ENCODE data around the gene MAPK8. TPM values are rescaled to one million over a fixed set of nuclear protein-coding genes. Genes with fewer than 3 reads are reported as not detected.

Gene MAPK8
- polyA plus RNA-seq, 4 donors = 12.4 to 41.2 (median 22.3) TPM

DNA sequence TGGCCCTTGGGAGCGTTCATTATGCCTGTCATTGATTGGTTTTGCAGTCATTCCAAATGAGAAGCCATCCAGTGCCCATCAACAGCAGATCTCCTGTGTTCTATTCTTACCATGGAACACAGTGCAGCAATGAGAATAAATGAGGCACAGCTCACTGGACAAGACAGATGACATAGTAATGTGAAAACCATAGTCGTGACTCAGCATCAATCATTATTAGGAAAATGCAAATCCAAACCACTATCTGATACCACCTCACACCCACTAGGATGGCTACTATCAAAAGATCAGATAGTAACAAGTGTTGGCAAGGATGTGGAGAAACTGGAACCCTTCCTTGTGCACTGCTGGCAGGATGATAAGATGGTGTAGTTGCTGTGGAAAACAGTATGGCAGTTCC, 153.7 kb downstream of the MAPK8 start:
- Histone ChIP-seq H3K4me3 (ENCODE audit: low read depth in 1 of 3, low read length in 3 of 3) (no peak overlapping the region), H3K4me1 (ENCODE audit: control insufficient read depth in 3 of 3, insufficient read depth in 2 of 3, low read depth in 1 of 3, low read length in 2 of 3) (no peaks in the 10 kb centered on the region), H3K27ac (ENCODE audit: low read depth in 1 of 3, low read length in 2 of 3) (no peak overlapping the region), H3K27me3 (ENCODE audit: control insufficient read depth in 3 of 3, insufficient read depth in 3 of 3, low read length in 3 of 3) (no peaks in the 10 kb centered on the region), H3K9me3 (ENCODE audit: control insufficient read depth in 2 of 2, insufficient read depth in 1 of 2, low read depth in 1 of 2, low read length in 1 of 2) (no peaks in the 10 kb centered on the region), H3K36me3 (ENCODE audit: control insufficient read depth in 3 of 3, insufficient read depth in 2 of 3, low read depth in 1 of 3, low read length in 3 of 3) (no peaks in the 10 kb centered on the region)
- WGBS, 3 donors = 78 to 90% (median 84%) methylated on average over 2 of the region's 2 CpGs
- FAIRE-seq = no peak
- no peak for DNase-seq

DNA sequence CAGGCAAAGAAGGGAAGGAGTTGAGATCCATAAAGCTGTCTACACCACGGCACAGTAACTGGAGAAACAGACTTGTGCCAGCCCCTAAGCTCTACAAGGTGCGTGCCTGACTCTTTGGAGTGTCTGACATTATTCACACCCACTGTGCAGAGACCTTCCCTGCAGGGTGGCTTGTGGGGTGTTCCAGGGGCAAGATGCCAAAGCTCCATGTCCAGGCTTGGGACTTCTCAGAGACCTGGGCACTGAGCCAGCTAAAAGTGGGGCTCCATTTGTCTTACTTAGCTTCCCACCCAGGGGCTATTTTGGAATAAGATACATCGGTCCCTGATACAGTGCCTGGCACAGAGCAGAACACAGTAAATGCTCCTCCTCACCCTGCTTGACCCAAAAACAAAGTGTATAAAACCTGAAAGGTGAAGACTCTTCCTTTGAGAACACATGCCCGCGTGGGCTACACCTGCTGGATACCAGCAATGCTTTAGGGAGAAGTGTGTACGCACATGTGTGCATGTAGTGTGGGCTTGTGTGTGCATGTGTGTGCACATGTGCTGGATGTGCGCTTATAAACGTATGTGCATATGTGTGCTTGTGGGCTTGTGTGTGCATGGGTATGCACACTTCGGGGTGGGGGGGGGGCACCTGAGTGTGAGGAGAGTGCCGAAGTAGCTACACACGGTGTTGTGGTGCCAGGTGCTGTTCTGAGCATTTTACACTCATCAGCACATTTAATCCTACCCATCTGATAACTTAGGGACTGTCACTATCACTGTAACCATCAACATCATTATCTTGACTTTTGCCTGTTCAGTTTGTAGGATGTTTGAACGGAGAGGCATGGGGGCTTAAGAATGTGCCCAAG, 155.4 kb downstream of the MAPK8 start:
- Histone ChIP-seq H3K27me3 (ENCODE audit: control insufficient read depth in 3 of 3, insufficient read depth in 3 of 3, low read length in 3 of 3) (peaks cover 0 to 11% (median 0%) of the 10 kb centered on the region in 3 donors), H3K9me3 (ENCODE audit: control insufficient read depth in 2 of 2, insufficient read depth in 1 of 2, low read depth in 1 of 2, low read length in 1 of 2) (no peaks in the 10 kb centered on the region), H3K4me1 (ENCODE audit: control insufficient read depth in 3 of 3, insufficient read depth in 2 of 3, low read depth in 1 of 3, low read length in 2 of 3) (peaks cover 0 to 2% (median 0%) of the 10 kb centered on the region in 3 donors), H3K4me3 (ENCODE audit: low read depth in 1 of 3, low read length in 3 of 3) (no peak overlapping the region), H3K36me3 (ENCODE audit: control insufficient read depth in 3 of 3, insufficient read depth in 2 of 3, low read depth in 1 of 3, low read length in 3 of 3) (no peaks in the 10 kb centered on the region), H3K27ac (ENCODE audit: low read depth in 1 of 3, low read length in 2 of 3) (no peak overlapping the region)
- FAIRE-seq = no peak
- no peak for DNase-seq
- WGBS, 3 donors = 82 to 86% (median 85%) methylated on average over 12 of the region's 12 CpGs

DNA sequence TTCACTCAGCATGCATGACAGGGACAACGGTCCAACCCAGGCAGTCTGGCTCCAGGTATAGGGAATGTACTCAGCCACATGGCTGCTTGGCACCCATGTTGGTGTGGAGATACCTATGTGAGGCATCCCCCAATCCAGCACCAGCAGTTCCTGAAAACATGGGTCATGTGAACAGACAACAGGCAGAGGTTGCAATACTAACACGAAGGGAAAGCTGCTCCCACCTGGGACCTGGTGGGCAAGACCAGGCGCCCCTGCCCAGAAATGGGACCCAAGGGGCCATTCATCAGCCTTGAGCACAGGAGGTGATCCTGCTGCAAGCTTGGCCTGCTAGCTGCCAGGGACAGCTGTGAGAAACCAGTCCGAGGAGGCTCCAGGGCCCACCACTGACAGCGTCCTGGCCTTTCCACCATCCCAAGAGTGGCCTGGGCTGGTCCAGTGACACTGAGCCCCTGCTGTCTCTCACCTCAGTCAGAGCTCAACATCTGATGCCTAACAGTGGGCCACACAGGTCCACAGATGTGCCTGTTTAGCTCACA, 156.1 kb downstream of the MAPK8 start:
- DNase-seq (no peak), FAIRE-seq (no peak)
- peaks cover 0 to 6% (median 0%) of the 10 kb centered on the region in 3 donors for H3K4me1 ChIP-seq (ENCODE audit: control insufficient read depth in 3 of 3, insufficient read depth in 2 of 3, low read depth in 1 of 3, low read length in 2 of 3)
- 80 to 88% (median 84%) methylated on average over 5 of the region's 5 CpGs for WGBS, 3 donors
- no peak overlapping the region for H3K27ac ChIP-seq (ENCODE audit: low read depth in 1 of 3, low read length in 2 of 3)
- no peaks in the 10 kb centered on the region for H3K36me3 ChIP-seq (ENCODE audit: control insufficient read depth in 3 of 3, insufficient read depth in 2 of 3, low read depth in 1 of 3, low read length in 3 of 3)
- H3K4me3 ChIP-seq (ENCODE audit: low read depth in 1 of 3, low read length in 3 of 3) = no peak overlapping the region
- H3K9me3 ChIP-seq (ENCODE audit: control insufficient read depth in 2 of 2, insufficient read depth in 1 of 2, low read depth in 1 of 2, low read length in 1 of 2) = no peaks in the 10 kb centered on the region
- peaks cover 0 to 13% (median 0%) of the 10 kb centered on the region in 3 donors for H3K27me3 ChIP-seq (ENCODE audit: control insufficient read depth in 3 of 3, insufficient read depth in 3 of 3, low read length in 3 of 3)

DNA sequence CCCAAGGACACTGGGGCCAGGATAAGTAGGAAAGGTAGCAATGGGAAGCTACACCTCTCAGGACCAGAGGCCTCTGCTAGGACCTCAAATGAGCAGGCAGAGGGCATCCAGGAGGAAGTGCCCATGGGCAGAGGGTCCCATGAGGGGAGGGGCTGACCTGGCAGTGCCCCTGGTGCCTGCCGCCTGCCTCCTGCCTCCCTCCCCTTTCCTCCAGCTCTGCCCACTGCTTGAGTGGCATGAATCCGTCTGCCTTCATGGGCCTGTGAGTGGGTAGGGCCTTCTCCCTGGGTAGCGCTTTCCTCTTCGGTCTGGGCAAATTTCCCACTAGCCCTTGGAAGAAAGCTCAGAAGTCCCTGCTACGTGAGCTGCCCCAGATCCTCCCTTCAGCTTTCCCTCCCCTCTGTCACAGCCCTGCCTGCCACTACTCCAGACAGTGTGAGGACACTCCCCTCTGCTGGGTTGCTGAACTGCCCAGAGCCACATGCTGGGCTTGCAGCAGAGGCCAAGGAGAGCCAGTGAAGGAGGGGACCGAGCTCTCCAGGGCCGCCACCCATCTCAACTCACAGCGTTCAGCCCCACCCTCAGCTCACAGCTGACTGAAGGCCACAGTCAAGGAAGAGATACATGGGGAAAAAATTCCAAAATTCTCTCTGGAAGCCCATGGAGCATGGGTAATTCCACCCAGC, 157.0 kb downstream of the MAPK8 start:
- WGBS, 3 donors = 58 to 63% (median 59%) methylated on average over 7 to 8 of the region's 8 CpGs
- Histone ChIP-seq H3K27me3 (ENCODE audit: control insufficient read depth in 3 of 3, insufficient read depth in 3 of 3, low read length in 3 of 3) (peaks cover 0 to 13% (median 0%) of the 10 kb centered on the region in 3 donors), H3K4me1 (ENCODE audit: control insufficient read depth in 3 of 3, insufficient read depth in 2 of 3, low read depth in 1 of 3, low read length in 2 of 3) (peaks cover 0 to 11% (median 0%) of the 10 kb centered on the region in 3 donors), H3K9me3 (ENCODE audit: control insufficient read depth in 2 of 2, insufficient read depth in 1 of 2, low read depth in 1 of 2, low read length in 1 of 2) (no peaks in the 10 kb centered on the region), H3K4me3 (ENCODE audit: low read depth in 1 of 3, low read length in 3 of 3) (no peak overlapping the region), H3K27ac (ENCODE audit: low read depth in 1 of 3, low read length in 2 of 3) (no peak overlapping the region), H3K36me3 (ENCODE audit: control insufficient read depth in 3 of 3, insufficient read depth in 2 of 3, low read depth in 1 of 3, low read length in 3 of 3) (no peaks in the 10 kb centered on the region)
- FAIRE-seq (no peak), DNase-seq (peak in 1 of 2 donors; percentile 33)

DNA sequence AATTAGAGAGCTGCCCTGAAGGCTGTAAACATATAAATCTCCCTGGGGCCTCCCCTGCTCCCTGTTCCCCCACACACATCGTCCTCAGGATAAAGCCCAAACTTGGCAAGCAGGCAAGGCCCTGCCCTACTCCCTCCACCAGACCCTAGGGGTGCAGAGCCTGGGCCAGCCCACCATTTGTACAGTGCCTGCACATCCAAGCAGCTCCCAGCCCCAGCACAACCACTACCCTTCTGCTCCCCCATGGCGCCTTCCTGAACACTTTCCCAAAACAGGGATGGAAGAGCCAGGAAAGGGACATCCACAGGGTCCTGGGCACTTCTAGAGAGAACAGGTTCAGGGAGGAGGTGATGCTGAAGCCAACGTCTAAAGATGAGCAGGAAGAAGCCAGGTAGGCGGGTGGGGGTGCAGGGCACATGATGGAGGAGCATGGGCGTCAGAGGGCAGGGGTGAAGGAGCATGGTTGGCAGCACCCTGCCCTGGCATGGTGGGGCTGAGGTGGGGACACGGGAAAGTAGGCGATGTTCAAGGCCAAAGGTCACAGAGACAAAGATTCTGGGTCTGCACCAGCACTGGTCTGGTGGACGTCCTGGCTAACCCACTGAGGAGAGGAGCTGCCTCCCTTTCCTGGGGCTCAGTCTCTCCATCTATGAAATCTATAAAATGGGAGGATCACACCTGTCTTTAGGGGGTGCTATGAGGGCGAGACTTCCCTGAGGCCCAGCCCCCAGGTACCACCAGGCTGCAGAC, 157.8 kb downstream of the MAPK8 start:
- DNase-seq = no peak
- H3K4me3 ChIP-seq (ENCODE audit: low read depth in 1 of 3, low read length in 3 of 3) = no peak overlapping the region
- H3K27me3 ChIP-seq (ENCODE audit: control insufficient read depth in 3 of 3, insufficient read depth in 3 of 3, low read length in 3 of 3) = peaks cover 0 to 13% (median 0%) of the 10 kb centered on the region in 3 donors
- WGBS, 3 donors = 60 to 77% (median 68%) methylated on average over 9 of the region's 9 CpGs
- FAIRE-seq = no peak
- H3K9me3 ChIP-seq (ENCODE audit: control insufficient read depth in 2 of 2, insufficient read depth in 1 of 2, low read depth in 1 of 2, low read length in 1 of 2) = no peaks in the 10 kb centered on the region
- no peaks in the 10 kb centered on the region for H3K36me3 ChIP-seq (ENCODE audit: control insufficient read depth in 3 of 3, insufficient read depth in 2 of 3, low read depth in 1 of 3, low read length in 3 of 3)
- H3K4me1 ChIP-seq (ENCODE audit: control insufficient read depth in 3 of 3, insufficient read depth in 2 of 3, low read depth in 1 of 3, low read length in 2 of 3) = peaks cover 0 to 19% (median 0%) of the 10 kb centered on the region in 3 donors
- no peak overlapping the region for H3K27ac ChIP-seq (ENCODE audit: low read depth in 1 of 3, low read length in 2 of 3)

DNA sequence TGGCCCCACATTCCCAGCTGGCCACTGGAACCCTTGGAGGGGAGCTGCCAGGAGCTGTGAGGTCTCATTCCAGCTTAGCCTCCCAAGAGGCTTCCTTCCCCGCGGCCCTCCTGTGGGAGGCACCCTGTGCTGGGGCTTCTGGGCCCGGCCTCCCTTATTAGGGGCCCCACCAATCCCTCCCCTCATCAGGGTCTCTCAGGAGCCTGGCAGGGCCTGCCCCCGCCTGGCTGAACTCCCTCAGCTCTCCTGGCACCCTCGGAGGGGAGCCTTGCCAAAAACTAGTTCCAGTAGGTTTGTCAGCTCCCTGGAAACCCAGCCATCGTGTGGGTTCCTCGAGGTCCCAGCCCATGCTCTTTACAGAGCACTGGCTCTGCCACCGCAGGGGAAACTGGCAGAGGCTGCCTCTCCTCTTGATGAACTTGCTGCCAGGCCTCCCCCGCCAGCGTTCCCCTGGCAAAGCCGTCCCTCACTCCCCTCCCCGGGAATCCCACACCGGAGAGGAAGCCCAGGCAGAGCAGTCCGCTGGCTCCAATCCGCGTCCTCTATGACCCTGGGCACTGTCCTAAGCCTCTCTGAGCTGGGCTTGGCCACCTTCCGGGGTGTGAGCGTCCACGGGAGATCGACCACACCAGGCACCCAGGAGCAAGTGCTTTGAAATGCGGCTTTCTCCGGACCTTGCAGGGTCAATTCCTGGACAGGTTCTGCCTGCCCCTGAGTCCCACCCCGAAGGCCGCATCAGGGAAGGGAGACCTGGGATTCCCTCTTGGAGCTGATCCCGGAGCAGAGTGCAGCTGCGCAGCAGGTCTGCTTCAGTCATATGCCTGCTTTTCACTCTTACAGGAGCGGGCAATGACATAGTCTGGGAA, 158.6 kb downstream of the MAPK8 start:
- 80 to 82% (median 80%) methylated on average over 27 of the region's 27 CpGs for WGBS, 3 donors
- Histone ChIP-seq H3K36me3 (ENCODE audit: control insufficient read depth in 3 of 3, insufficient read depth in 2 of 3, low read depth in 1 of 3, low read length in 3 of 3) (no peaks in the 10 kb centered on the region), H3K9me3 (ENCODE audit: control insufficient read depth in 2 of 2, insufficient read depth in 1 of 2, low read depth in 1 of 2, low read length in 1 of 2) (no peaks in the 10 kb centered on the region), H3K4me1 (ENCODE audit: control insufficient read depth in 3 of 3, insufficient read depth in 2 of 3, low read depth in 1 of 3, low read length in 2 of 3) (peaks cover 0 to 27% (median 0%) of the 10 kb centered on the region in 3 donors), H3K27ac (ENCODE audit: low read depth in 1 of 3, low read length in 2 of 3) (no peak overlapping the region), H3K27me3 (ENCODE audit: control insufficient read depth in 3 of 3, insufficient read depth in 3 of 3, low read length in 3 of 3) (peaks cover 0 to 13% (median 0%) of the 10 kb centered on the region in 3 donors), H3K4me3 (ENCODE audit: low read depth in 1 of 3, low read length in 3 of 3) (no peak overlapping the region)
- no peak for DNase-seq
- FAIRE-seq = no peak

DNA sequence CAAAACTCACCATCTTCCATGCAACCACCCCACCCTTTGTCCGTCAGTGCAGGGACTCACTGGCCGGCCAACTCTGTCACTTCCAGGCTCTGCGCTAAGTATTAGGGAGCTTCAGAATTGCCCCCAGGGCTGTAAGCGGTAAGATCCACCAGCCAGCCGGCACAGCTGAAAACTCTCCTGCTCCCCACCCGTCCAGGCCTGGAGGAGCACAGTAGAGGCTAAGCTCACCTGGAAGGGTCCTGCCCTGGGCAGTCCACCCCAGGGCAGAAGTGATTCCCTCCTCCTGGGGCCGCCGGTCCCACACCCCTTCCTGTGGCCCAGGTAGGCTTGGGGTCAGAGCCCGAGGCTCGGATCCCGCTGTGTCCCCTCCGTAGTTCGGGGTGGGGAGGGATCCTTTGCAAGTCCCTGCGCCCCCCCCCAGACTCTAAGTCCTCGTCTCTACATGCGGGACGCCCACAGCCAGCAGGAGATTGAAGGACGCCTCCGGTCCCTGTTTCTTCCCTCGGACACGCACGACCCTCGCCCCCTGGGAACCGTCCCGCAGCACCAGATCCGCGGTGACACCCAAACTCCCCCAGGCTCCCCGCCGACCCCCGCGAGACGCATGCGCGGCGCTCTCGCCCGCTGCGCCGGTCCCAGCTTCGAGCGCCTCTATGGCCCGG, 159.5 kb downstream of the MAPK8 start:
- DNase-seq (peak in 1 of 2 donors; percentile 24), FAIRE-seq (no peak)
- H3K36me3 ChIP-seq (ENCODE audit: control insufficient read depth in 3 of 3, insufficient read depth in 2 of 3, low read depth in 1 of 3, low read length in 3 of 3) = no peaks in the 10 kb centered on the region
- 43 to 56% (median 53%) methylated on average over 32 to 42 of the region's 42 CpGs for WGBS, 3 donors
- no peak overlapping the region for H3K4me3 ChIP-seq (ENCODE audit: low read depth in 1 of 3, low read length in 3 of 3)
- H3K27me3 ChIP-seq (ENCODE audit: control insufficient read depth in 3 of 3, insufficient read depth in 3 of 3, low read length in 3 of 3) = peaks cover 0 to 13% (median 0%) of the 10 kb centered on the region in 3 donors
- peaks cover 0 to 34% (median 0%) of the 10 kb centered on the region in 3 donors for H3K4me1 ChIP-seq (ENCODE audit: control insufficient read depth in 3 of 3, insufficient read depth in 2 of 3, low read depth in 1 of 3, low read length in 2 of 3)
- no peaks in the 10 kb centered on the region for H3K9me3 ChIP-seq (ENCODE audit: control insufficient read depth in 2 of 2, insufficient read depth in 1 of 2, low read depth in 1 of 2, low read length in 1 of 2)
- no peak overlapping the region for H3K27ac ChIP-seq (ENCODE audit: low read depth in 1 of 3, low read length in 2 of 3)
